RWPE2 (cell line): ENCODE results near the gene RUVBL2.

Experiments
- ATAC-seq: fragments of 200-7000 bp; cut with Tn5 transposase; 3 replicates; pipeline ENCODE4 v1.9.1; 2021; ENCODE audit warnings: low read depth
- DNase-seq: peaks from one replicate; pipeline ENCODE4 v3.0.0-alpha.2; 2020; ENCODE audit warnings: low spot score
- H3K27ac ChIP-seq: fragments of 450-650 bp; 2 replicates; pipeline ENCODE4 v1.5.1; 2017; ENCODE audit warnings: mild to moderate bottlenecking; ENCODE audit not compliant: poor library complexity, severe bottlenecking
- H3K27me3 ChIP-seq: fragments of 250-450 bp; sonication (Bioruptor Pico); 2 replicates; pipeline ENCODE4 v1.5.1; 2021; ENCODE audit warnings: mild to moderate bottlenecking, moderate library complexity; ENCODE audit not compliant: insufficient read depth, poor library complexity, severe bottlenecking
- H3K36me3 ChIP-seq: fragments of 250-450 bp; sonication (Bioruptor Pico); 2 replicates; pipeline ENCODE4 v1.5.1; 2020; ENCODE audit warnings: low read depth, mild to moderate bottlenecking, moderate library complexity
- H3K4me1 ChIP-seq: fragments of 250-450 bp; sonication (Bioruptor Pico); 2 replicates; pipeline ENCODE4 v1.5.1; 2021; ENCODE audit warnings: mild to moderate bottlenecking, moderate library complexity; ENCODE audit not compliant: insufficient read depth, poor library complexity, severe bottlenecking
- H3K4me3 ChIP-seq: fragments of 250-450 bp; sonication (Bioruptor Pico); 2 replicates; pipeline ENCODE4 v1.5.1; 2021; ENCODE audit warnings: mild to moderate bottlenecking, moderate library complexity; ENCODE audit not compliant: severe bottlenecking
- H3K9me3 ChIP-seq: fragments of 250-450 bp; sonication (Bioruptor Pico); 2 replicates; pipeline ENCODE4 v1.5.1; 2021; ENCODE audit warnings: mild to moderate bottlenecking, moderate library complexity; ENCODE audit not compliant: severe bottlenecking
- CTCF ChIP-seq: fragments of 450-650 bp; IDR thresholded peaks from one replicate; pipeline ENCODE4 v1.5.1; 2017; ENCODE audit warnings: mild to moderate bottlenecking, moderate library complexity; ENCODE audit not compliant: poor library complexity, severe bottlenecking

The RUVBL2 gene

GRCh38 chr19:48991873-48992580 lies 1.7 kb upstream of the RUVBL2 start:
- peaks cover 19% of the 10 kb centered on the region for H3K36me3 ChIP-seq
- no peaks in the 10 kb centered on the region for H3K9me3 ChIP-seq
- ATAC-seq (peak; percentile 74), DNase-seq (no peak)
- H3K27me3 ChIP-seq = no peaks in the 10 kb centered on the region
- peak overlapping the region; percentile 51 for H3K4me3 ChIP-seq
- H3K27ac ChIP-seq = peak overlapping the region; percentile 70
- H3K4me1 ChIP-seq = peaks cover 7% of the 10 kb centered on the region
- no peak for TF ChIP-seq CTCF

GRCh38 chr19:48992581-48993174 lies 1.0 kb upstream of the RUVBL2 start:
- peaks cover 19% of the 10 kb centered on the region for H3K36me3 ChIP-seq
- no peak for TF ChIP-seq CTCF
- ATAC-seq = no peak
- no peaks in the 10 kb centered on the region for H3K27me3 ChIP-seq
- peaks cover 7% of the 10 kb centered on the region for H3K4me1 ChIP-seq
- DNase-seq = no peak
- peak overlapping the region; percentile 51 for H3K4me3 ChIP-seq
- H3K27ac ChIP-seq = peak overlapping the region; percentile 70
- no peaks in the 10 kb centered on the region for H3K9me3 ChIP-seq

GRCh38 chr19:48994035-48994386 lies 324 bp downstream of the RUVBL2 start:
- TF ChIP-seq CTCF = no peak
- Histone ChIP-seq H3K27me3 (no peaks in the 10 kb centered on the region), H3K4me1 (peaks cover 7% of the 10 kb centered on the region), H3K9me3 (no peaks in the 10 kb centered on the region), H3K4me3 (peak overlapping the region; percentile 51), H3K27ac (peak overlapping the region; percentile 70), H3K36me3 (peaks cover 11% of the 10 kb centered on the region)
- DNase-seq (no peak), ATAC-seq (no peak)

GRCh38 chr19:48997972-48998371 lies 4.3 kb downstream of the RUVBL2 start:
- ATAC-seq (no peak), DNase-seq (no peak)
- H3K4me1 ChIP-seq = peaks cover 7% of the 10 kb centered on the region
- no peaks in the 10 kb centered on the region for H3K27me3 ChIP-seq
- H3K36me3 ChIP-seq = peaks cover 33% of the 10 kb centered on the region
- H3K27ac ChIP-seq = no peak overlapping the region
- no peak overlapping the region for H3K4me3 ChIP-seq
- H3K9me3 ChIP-seq = no peaks in the 10 kb centered on the region
- TF ChIP-seq CTCF = peak; percentile 45
